OCI-LY3 (cell line): Measurements from ENCODE around the gene KCNH2.

Experiments
- H2AFZ ChIP-seq: fragments of 200-600, 300-600 bp; shearing (Covaris generic); 2 replicates; pipeline ENCODE4 v1.6.0; 2014; ENCODE audit warnings: antibody characterized with exemption, low read depth, low read length
- H3K27ac ChIP-seq: fragments of 200-600, 300-600 bp; sonication (generic); 2 replicates; pipeline ENCODE4 v1.5.1; 2014; ENCODE audit warnings: mild to moderate bottlenecking, low read length, moderate library complexity, mixed read lengths
- H3K27me3 ChIP-seq: fragments of 200-600, 300-600 bp; sonication (generic); 2 replicates; pipeline ENCODE4 v1.6.1; 2014; ENCODE audit warnings: low read depth, low read length, mixed read lengths
- H3K36me3 ChIP-seq: fragments of 200-600, 300-600 bp; sonication (generic); replicated peaks from 2 replicates; pipeline ENCODE3; 2014; ENCODE audit warnings: low read depth, low read length, mixed read lengths
- H3K4me1 ChIP-seq: fragments of 300-600, 200-600 bp; sonication (generic); 2 replicates; pipeline ENCODE4 v1.6.1; 2014; ENCODE audit warnings: low read length, mixed read lengths
- H3K4me2 ChIP-seq: fragments of 200-600, 300-600 bp; sonication (generic); 2 replicates; pipeline ENCODE4 v1.6.1; 2014; ENCODE audit warnings: low read length, mixed read lengths
- H3K4me3 ChIP-seq: fragments of 300-600, 200-600 bp; sonication (generic); 2 replicates; pipeline ENCODE4 v1.5.1; 2014; ENCODE audit warnings: antibody characterized with exemption, mild to moderate bottlenecking, low read length, moderate library complexity
- H3K79me2 ChIP-seq: fragments of 300-600, 200-600 bp; shearing (Covaris generic); 2 replicates; pipeline ENCODE4 v1.6.1; 2014; ENCODE audit warnings: mild to moderate bottlenecking, low read length, mixed read lengths
- H3K9ac ChIP-seq: fragments of 300-600, 200-600 bp; shearing (Covaris generic); 2 replicates; pipeline ENCODE4 v1.6.0; 2014; ENCODE audit warnings: mild to moderate bottlenecking, low read length, moderate library complexity
- H3K9me3 ChIP-seq: fragments of 200-600, 300-600 bp; shearing (Covaris generic); 2 replicates; pipeline ENCODE4 v1.6.1; 2014; ENCODE audit warnings: low read length, mixed read lengths; ENCODE audit not compliant: insufficient read depth
- H4K20me1 ChIP-seq: fragments of 200-600, 300-600 bp; sonication (generic); 2 replicates; pipeline ENCODE4 v1.6.1; 2016; ENCODE audit warnings: low read length, mixed read lengths; ENCODE audit not compliant: insufficient read depth
- CTCF ChIP-seq: fragments of 200-600, 300-600 bp; sonication (generic); IDR thresholded peaks from 2 replicates; pipeline ENCODE4 v1.5.1; 2014; ENCODE audit warnings: antibody characterized with exemption, low read length, low read depth
- EZH2phosphoT487 ChIP-seq: fragments of 200-600 bp; shearing (Covaris generic); IDR thresholded peaks from 2 replicates; pipeline ENCODE4 v1.6.1; 2018; ENCODE audit warnings: antibody characterized with exemption, mixed run types, low read depth

Gene KCNH2

GRCh38 chr7:150935149-150935548, 43.0 kb downstream of the KCNH2 start:
- no peak overlapping the region for H3K4me2 ChIP-seq
- H3K79me2 ChIP-seq = no peaks in the 10 kb centered on the region
- H3K4me1 ChIP-seq = peaks cover 14% of the 10 kb centered on the region
- H3K36me3 ChIP-seq = no peaks in the 10 kb centered on the region
- no peak overlapping the region for H3K9ac ChIP-seq
- no peak overlapping the region for H2AFZ ChIP-seq
- H3K27me3 ChIP-seq = peaks cover 28% of the 10 kb centered on the region
- no peak overlapping the region for H3K27ac ChIP-seq
- TF ChIP-seq EZH2phosphoT487 (no peak), CTCF (no peak)
- H4K20me1 ChIP-seq = no peaks in the 10 kb centered on the region
- no peaks in the 10 kb centered on the region for H3K9me3 ChIP-seq
- H3K4me3 ChIP-seq = no peak overlapping the region

DNA sequence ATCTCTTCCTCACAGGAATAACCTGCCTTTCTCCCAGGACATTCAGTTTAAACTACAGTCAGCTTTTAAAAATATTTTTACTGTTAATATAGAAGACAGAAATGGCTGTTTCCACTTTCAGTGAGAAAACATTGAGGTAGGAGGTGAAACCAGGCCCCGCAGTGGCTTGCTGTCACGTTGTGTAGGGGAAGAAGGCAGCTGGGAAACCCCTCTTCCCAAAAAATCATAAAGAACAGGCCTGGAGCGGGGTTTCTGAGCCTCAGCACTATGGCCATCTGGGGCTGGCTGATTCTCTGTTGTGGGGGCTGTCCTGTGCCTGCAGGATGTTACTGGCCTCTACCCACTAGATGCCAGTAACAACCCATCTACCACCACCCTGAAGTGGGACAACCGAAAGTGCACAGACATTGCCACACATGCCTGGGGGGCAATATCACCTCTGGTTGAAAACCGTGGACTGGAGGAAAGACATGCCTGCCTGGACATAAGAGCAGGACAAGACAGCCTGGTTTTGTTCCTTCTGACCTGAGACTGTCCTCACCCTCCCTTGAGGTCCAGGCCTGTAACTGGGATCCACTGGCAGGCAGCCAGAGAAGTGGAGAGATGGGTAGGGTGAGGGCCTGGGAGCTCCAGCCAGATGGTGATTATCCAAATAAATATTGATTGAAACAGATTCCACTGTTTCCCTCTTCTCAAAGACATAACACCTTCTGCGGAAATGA, 43.9 kb downstream of the KCNH2 start:
- Histone ChIP-seq H3K9ac (no peak overlapping the region), H2AFZ (no peak overlapping the region), H3K4me2 (no peak overlapping the region), H3K4me3 (no peak overlapping the region), H3K4me1 (peaks cover 9% of the 10 kb centered on the region), H3K79me2 (no peaks in the 10 kb centered on the region), H3K36me3 (no peaks in the 10 kb centered on the region), H3K9me3 (no peaks in the 10 kb centered on the region), H3K27ac (no peak overlapping the region), H3K27me3 (peaks cover 34% of the 10 kb centered on the region), H4K20me1 (no peaks in the 10 kb centered on the region)
- no peak for TF ChIP-seq CTCF
- TF ChIP-seq EZH2phosphoT487 = no peak

- Histone ChIP-seq H3K9ac (no peak overlapping the region), H3K4me2 (no peak overlapping the region)
Observed at GRCh38 chr7:150931199-150931869, 46.8 kb downstream of the KCNH2 start.

More at GRCh38 chr7:150931199-150931869, 46.8 kb downstream of the KCNH2 start:
- no peak overlapping the region for H2AFZ ChIP-seq
- H3K27me3 ChIP-seq = peaks cover 42% of the 10 kb centered on the region
- no peaks in the 10 kb centered on the region for H3K9me3 ChIP-seq
- no peak overlapping the region for H3K4me3 ChIP-seq
- H3K27ac ChIP-seq = no peak overlapping the region
- no peaks in the 10 kb centered on the region for H4K20me1 ChIP-seq
- H3K79me2 ChIP-seq = no peaks in the 10 kb centered on the region
- H3K36me3 ChIP-seq = no peaks in the 10 kb centered on the region
- no peak for TF ChIP-seq EZH2phosphoT487
- no peak for TF ChIP-seq CTCF
- H3K4me1 ChIP-seq = no peaks in the 10 kb centered on the region
